NCI-H748 treated with DMSO at 0.1 percent for 48 hours (cell line): ENCODE data around the gene LONRF2.
"Not testable (repeated sequence)": the region's sequence is repeated elsewhere in the genome, so short reads cannot be mapped to it uniquely, and the experiment has no call there.

Source experiments
- DNase-seq: peaks from one replicate; lab custom pipeline; 2025; lab: John Stamatoyannopoulos, UW

Gene LONRF2

GRCh38 chr2:100254646-100255210 is 67.6 kb downstream of the LONRF2 start:
- no peak for DNase-seq

- DNase-seq = no peak
Observed at GRCh38 chr2:100253786-100254185, 68.5 kb downstream of the LONRF2 start.

DNA sequence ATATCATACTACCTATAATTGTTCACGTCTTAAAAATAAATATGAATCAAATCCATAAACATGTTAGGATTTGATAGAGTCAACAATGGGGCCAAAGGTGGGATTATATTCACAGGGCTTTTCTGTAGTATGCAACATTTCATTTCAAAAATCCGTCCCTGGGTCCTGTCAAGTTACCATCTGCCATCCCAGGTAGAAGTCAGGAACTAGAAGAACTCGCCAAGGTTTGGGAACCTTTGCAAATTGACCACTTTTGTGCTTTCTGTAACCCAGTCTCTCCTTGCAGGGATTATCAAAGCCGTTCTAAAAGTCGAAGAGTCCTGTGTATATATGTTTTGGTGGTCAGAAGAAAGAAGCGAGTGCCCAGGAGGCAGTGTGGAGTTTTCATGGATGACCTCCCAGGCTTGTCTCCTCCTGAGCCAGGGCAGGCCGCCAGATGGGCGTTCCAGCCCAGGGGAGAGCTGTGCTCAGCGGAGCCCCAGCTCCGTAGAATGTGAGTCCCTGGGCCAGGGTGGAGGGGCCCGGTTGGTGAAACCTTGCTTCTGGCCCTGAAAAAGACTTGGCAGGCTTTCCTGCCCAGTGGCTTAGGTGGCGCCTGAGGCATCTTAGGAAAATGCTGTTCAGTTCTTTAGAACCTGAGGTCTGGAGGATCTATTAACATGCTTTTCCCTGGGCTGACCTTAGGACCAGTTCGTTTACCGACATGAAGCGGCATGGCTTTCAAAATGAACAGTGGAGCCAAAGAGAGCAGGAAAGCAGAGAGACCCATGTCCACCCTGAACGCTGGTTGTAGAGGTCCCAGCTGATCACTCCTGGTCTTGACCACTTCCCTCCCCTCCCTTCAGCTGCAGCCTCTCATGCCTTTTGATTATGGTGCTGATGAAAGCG is 69.2 kb downstream of the LONRF2 start:
- no peak for DNase-seq

DNA sequence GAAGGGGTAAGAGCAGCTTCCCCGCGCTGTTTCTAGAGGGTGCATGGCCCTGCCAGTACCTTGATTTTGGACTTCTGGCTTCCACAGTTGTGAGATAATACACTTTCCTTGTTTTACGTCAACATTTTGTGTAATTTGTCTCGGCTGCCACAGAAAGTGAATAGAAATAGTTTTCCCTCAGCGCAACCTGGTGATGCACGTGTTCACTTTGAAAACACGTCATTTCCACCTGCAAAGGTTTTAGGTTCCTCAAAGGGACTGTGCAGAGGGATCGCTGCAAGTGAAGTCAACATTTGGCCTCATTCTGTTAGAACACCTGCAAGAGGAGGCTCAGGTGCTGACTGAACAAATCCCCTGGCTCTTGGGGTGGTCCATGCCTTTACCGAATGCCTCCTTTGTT is 71.7 kb downstream of the LONRF2 start:
- no peak for DNase-seq

DNA sequence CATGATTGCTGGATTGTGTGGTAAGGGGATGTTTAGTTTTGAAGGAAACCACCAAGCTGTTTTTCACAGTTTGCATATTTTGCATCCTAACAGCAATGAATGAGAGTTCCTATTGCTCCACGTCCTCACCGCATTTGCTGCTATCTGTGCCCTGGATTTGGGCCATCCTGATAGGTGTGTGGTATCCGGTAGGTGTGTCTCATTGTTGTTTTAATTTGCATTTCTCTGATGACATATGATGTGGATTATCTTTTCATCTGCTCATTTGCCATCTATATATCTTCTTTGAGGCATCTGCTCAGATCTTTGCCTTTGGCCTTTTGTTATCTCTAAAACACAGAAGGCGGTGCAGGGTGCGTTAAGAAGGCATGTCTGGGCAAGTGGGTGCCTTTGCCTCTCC is 73.3 kb downstream of the LONRF2 start:
- no peak for DNase-seq

- not testable (repeated sequence) for DNase-seq
Observed at GRCh38 chr2:100248556-100248955, 73.7 kb downstream of the LONRF2 start.

DNA sequence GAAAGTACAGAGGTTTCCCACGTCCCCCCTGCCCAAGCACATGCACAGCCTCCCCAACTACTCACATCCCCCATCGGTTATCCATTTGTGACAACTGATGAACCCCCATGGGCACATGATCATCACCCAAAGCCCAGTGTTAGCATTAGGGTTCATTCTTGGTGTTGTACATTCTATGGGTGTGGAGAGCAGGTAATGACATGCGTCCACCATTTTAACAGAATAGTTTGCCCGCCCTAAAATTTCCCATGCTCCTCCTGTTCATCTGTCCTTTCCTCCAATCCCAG is 74.3 kb downstream of the LONRF2 start:
- DNase-seq = no peak

GRCh38 chr2:100247256-100248043 is 74.9 kb downstream of the LONRF2 start:
- DNase-seq = no peak

DNA sequence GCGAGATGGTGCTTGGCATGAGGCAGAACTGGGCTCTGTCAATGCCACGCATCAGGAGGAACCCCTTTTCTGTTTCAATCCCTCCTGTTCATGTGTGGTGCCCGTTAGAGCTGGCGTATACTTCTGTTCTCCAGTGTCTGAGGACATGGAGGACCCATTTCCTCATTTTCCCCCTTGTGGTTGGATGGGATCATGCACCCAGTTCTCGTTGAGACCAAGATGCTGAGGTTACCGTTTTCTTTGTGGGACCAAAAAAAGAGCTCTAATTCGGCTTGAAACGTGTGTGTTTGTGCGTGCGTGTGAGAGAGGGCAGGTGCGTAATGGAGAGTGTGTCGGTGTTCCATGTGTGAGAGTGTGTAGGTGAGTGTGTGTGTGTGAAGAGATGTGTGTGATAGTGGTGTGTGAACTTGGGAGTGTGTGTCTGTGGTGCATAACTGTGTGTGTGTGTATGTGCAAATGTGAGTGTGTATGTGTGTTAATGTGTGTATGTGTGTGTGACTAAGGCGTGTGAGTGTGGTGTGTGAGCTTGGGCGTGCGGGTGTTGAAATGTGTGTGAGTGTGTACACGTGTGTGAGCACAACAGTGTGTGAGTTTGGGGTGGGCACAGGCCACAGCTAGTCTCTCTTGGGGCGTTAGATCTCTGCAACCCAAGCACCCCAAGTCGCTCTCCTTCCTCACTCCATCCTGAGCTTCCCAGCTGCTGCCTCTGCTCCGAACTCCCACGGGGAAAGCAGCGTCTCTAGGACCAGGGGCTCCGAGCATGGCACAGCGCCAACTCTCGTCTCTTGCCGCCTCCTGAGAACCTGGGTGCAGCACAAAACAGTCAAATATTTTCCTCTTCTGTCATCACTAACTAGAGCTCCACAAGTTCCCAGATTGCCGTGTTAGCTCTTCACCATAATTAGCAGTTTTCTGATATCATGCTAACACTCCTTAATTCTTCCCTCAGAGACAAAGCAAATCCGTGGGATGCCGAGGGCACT is 75.8 kb downstream of the LONRF2 start:
- DNase-seq = no peak

- no peak for DNase-seq
Observed at GRCh38 chr2:100245681-100246080, 76.6 kb downstream of the LONRF2 start.

- DNase-seq = no peak
Observed at GRCh38 chr2:100244881-100245605, 77.3 kb downstream of the LONRF2 start.

DNA sequence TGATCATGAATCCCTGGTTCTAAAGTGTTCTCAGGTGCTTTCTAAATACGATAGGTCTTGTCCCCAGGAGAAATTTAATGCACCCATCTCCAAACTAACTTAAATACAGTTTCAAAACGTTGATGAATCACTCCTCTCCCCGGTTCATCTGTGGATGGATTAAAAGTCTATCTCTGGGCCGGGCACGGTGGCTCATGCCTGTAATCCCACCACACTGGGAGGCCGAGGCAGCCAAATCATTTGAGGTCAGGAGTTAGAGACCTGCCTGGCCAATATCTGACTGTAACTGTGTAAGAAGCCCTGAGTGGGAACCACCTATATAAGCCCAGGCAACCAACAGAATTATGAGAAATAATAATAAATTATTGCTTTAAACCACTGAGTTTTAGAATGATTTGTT is 78.7 kb downstream of the LONRF2 start:
- DNase-seq = no peak

DNA sequence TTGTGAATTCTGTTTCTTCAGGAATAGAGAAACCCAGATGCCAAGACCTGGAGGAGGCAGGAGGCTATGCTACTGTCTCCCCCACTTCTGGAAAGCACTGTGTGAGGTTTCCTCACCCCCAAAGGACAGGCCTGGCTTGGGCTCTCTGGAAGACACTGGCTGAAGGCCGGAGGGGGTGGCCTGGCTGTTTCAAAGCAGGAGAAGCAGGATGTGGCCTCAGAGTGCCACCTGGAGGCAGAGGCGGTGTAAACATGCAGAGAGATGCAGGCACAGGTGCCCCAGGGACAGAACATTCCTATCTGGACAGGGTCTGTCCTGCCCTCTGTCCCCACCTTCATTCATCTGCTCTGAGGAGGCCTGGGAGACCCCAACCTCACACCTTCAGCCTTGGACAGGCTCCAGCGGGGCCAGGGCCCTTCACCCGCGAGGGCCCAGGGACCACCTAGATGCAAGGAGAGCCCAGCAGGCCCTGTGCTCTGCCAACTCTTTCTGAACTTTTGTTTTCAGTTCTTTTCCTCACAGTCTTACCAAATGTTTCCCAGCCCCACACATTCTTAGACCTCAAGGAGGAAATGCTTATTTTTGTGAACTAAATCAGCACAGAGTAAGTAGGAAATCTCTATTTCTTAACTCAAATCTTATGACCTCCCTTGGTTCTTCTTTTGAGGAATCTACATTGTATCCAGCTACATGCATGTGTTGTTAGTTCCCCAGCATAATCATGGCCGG is 79.2 kb downstream of the LONRF2 start:
- DNase-seq = no peak

DNA sequence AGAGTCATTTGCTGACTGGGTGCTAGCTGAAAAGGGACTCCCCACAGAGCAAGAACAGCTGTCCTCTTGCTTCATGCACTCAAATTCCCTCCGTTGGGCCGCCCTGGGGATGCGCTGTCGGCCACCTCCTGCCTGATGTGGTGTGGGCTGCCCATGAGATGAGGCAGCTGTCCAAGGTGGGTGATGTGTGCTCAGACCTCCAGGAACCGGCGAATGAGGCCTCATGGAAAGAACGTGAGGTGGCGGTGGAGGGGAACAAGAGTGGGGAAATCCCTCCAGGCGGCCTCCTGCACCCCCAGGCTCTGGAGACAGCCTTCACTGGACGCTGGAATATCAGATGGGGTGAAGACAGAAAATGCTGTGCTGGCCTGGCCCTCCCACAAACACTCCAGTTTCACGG is 79.8 kb downstream of the LONRF2 start:
- DNase-seq = no peak

- no peak for DNase-seq
Observed at GRCh38 chr2:100241236-100241635, 81.1 kb downstream of the LONRF2 start.

DNA sequence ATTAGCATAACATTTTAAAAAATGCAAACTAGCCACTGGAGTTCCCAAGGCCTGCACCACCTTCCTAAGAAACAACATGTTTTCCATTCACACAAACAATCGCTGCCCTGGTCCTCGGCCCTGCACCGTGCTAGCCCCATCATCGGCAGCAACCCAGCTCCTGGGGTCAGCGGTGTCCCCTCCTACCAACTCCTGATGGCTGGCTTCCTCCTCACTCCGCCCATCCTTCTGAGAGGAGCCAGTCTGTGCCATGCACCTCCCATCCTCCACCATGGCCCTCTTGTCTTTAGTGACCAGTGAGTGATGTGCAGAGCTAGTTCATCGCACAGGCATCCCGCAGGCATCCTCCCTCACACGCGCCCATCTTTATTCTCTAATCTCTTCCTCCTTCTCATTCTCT is 81.9 kb downstream of the LONRF2 start:
- no peak for DNase-seq

- DNase-seq = no peak
Observed at GRCh38 chr2:100239486-100240210, 82.7 kb downstream of the LONRF2 start.

DNA sequence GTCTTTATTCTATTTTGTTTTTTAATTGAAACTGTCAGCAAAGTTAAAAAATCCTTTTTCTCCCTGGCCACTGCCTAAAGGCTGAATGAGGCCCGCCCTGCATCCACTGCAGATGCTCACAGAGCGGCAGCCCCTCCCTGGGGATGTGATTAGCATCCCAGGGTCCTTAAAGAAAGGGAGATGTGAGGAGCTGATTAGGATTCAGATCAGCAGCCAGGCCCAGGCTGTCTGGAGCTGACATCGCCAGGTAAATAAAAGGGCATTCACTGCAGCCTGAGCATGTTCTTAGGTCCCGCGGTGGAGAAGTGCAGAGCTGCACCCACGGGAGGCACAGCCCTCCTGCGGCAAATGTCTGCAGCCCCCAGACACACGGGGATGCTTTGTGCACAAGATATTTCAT is 83.8 kb downstream of the LONRF2 start:
- no peak for DNase-seq

- DNase-seq = no peak
Observed at GRCh38 chr2:100237770-100238169, 84.5 kb downstream of the LONRF2 start.

- DNase-seq = no peak
Observed at GRCh38 chr2:100237163-100237562, 85.1 kb downstream of the LONRF2 start.
